Epithelial cell of esophagus (primary cell): Measurements from ENCODE around the gene SYNE4.
A peak's percentile ranks its signal among the peaks of the same experiment; 100 is the strongest.

Experiments
- DNase-seq: peaks from one replicate; pipeline ENCODE4 v3.0.0; 2010; ENCODE audit warnings: low read depth
- H3K4me3 ChIP-seq: 2 replicates; pipeline ENCODE4 v1.5.1; 2011; ENCODE audit warnings: mild to moderate bottlenecking, low read length, control low read depth
- CTCF ChIP-seq: IDR thresholded peaks from 2 replicates; pipeline ENCODE4 v1.5.1; 2011; ENCODE audit warnings: low read depth, mild to moderate bottlenecking, low read length, control low read depth, inconsistent platforms; ENCODE audit not compliant: insufficient read depth; ENCODE audit errors: missing control alignments

SYNE4 gene

GRCh38 chr19:35993923-35994598, 14.6 kb downstream of the SYNE4 start:
- no peak for TF ChIP-seq CTCF
- peak overlapping the region; percentile 60 for H3K4me3 ChIP-seq

GRCh38 chr19:35992907-35993765, 15.5 kb downstream of the SYNE4 start:
- TF ChIP-seq CTCF, result no peak
- no peak overlapping the region for H3K4me3 ChIP-seq
- DNase-seq, result peak; percentile 65

More at GRCh38 chr19:35993923-35994598, 14.6 kb downstream of the SYNE4 start:
- no peak for DNase-seq

- DNase-seq, result no peak
- no peak overlapping the region for H3K4me3 ChIP-seq
Measured at GRCh38 chr19:35991731-35992450, 16.7 kb downstream of the SYNE4 start.

GRCh38 chr19:35990771-35991730, 17.6 kb downstream of the SYNE4 start:
- DNase-seq, result no peak
- no peak for TF ChIP-seq CTCF
- H3K4me3 ChIP-seq, result no peak overlapping the region

More at GRCh38 chr19:35991731-35992450, 16.7 kb downstream of the SYNE4 start:
- no peak for TF ChIP-seq CTCF

GRCh38 chr19:35990156-35990555, 18.5 kb downstream of the SYNE4 start:
- no peak for TF ChIP-seq CTCF
- DNase-seq, result no peak
- no peak overlapping the region for H3K4me3 ChIP-seq

GRCh38 chr19:35988824-35989223, 19.8 kb downstream of the SYNE4 start:
- no peak overlapping the region for H3K4me3 ChIP-seq
- DNase-seq, result no peak
- no peak for TF ChIP-seq CTCF
